NCI-H2081 treated with DMSO at 0.1 percent for 48 hours (cell line): ENCODE results near the gene APLP1.
A peak's percentile ranks its signal among the peaks of the same experiment; 100 is the strongest.
"Not testable (repeated sequence)": the region's sequence is repeated elsewhere in the genome, so short reads cannot be mapped to it uniquely, and the experiment has no call there.

Experiments
- DNase-seq: peaks from one replicate; lab custom pipeline; 2025; lab: John Stamatoyannopoulos, UW

APLP1 gene

DNA sequence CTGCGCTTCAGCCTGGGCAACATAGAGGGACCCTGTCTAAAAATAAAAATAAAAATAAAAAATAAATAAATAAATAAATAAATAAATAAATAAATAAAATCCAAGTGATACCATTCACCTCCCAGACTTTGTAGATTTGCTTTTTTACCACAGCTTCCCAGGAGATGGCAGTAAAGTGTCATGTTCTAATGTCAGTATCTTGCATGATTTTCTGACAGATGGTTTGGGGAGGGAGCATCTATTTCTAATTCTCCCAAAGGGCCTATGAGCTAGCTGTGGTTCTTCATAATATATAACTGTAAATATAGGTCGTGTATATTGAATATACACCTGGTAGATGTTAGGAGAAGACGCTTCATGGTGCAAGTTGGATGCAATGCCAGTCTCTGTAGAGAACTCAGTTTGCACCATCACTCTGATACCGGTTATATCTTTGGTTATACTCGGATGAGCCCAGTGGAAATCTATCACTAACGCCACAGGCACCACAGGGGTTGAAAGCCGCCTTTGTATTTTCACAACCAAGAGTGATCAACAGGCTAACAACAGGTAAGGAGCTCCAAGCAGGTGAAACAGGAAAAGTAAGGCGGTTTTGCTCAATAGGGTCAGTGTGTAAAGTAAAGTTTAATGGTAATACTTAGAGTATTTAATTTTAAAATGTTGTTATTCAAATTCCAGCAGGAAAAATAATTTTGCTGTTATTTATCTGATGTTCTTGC is 13.9 kb downstream of the APLP1 start:
- peak; percentile 16 for DNase-seq

DNA sequence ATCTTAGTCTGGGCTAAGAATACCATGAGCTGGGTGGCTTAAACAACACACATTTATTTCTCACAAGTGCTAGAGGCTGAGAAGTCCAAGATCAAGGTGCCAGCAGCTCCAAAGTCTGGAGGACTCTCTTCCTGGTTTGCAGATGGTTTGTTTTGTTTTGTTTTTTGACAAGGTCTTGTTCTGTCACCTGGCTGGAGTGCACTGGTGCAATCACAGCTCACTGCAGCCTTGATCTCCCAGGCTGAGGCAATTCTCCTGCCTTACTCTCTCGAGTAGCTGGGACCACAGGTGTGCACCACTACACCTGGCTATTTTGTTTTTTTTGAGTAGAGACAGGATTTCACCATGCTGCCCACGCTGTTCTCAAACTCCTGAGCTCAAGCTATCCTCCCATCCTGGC is 15.5 kb downstream of the APLP1 start:
- DNase-seq, result no peak

DNA sequence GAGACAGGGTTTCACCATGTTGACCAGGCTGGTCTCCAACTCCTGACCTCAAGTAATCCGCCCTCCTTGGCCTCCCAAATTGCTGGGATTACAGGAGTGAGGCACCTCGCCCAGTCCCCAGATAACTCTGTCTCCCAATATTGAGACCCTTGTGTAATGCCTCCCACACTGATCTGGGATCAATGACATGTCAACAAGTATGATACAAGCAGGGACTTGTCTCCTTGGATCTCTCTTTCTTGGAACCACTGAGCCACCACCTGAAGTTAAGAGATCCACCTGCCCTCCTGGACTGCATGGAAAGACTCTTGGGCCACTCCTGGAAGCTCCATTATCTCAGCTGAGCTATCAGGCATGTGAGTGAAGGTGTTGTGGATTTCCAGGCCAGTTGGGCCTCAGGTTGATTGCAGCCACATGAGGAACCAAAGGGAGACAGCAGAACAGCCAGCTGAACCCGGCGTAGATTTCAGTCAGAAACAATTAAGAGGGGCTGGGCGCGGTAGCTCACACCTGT is 16.9 kb downstream of the APLP1 start:
- DNase-seq, result no peak

- no peak for DNase-seq
These were observed 17.5 kb downstream of the APLP1 start for GRCh38 chr19:35885904-35886303.

- DNase-seq, result no peak
These were observed 18.8 kb downstream of the APLP1 start for GRCh38 chr19:35887197-35887596.

- DNase-seq, result no peak
These were observed 20.0 kb downstream of the APLP1 start for GRCh38 chr19:35888398-35888797.

DNA sequence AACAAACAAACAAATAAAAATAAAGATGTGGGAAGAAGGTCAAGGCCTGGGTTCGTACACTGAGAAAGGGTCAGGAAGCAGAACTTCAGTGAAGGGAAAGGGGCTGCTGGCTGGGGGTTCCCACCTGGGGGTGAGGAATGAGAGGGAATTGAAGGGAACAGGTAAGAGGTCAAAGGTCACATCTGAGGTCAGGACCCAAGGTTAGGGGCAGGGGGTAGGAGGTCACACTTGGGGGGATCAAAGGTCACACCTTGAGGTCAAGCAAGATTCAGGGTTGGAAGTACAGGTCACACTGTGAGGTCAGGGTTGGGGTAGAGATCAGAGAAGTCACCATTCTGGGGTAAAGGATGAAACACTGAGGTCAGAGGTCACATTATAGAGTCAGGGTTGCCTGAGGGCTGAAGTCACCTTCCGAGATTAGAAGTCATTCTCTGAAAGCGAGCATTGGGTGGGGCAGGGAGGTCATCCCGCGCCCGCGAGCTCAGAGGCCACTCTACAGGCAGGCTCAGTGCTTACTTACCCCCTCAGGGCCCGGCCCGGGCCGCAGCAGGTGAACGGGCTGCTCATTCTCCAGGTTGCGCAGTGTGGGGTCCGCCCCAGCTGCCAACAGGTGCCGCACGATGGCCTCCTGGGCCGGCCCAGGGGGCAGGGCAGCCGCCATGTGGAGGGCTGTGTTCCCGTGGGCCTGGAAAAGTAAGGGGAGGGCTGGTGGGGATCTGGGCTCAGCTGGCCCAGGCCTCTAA is 21.2 kb downstream of the APLP1 start:
- no peak for DNase-seq

GRCh38 chr19:35890113-35890650 is 21.8 kb downstream of the APLP1 start:
- no peak for DNase-seq

DNA sequence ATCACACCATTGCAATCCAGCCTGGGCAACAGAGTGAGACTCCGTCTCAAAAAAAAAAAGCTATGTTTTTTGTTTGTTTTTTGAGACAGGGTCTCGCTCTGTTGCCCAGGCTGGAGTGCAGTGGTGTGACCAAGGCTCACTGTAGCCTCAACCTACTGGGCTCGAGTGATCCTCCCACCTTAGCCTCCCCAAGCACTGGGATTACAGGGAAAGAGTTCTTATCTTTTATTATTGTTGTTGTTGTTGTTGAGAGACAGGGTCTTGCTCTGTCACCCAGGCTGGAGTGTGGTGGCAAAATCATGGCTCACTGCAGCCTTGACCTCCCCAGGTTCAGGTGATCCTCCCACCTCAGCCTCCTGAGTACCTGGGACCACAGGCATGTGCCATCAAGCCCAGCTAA is 23.4 kb downstream of the APLP1 start:
- DNase-seq, result not testable (repeated sequence)

GRCh38 chr19:35894342-35894741 is 26.0 kb downstream of the APLP1 start:
- no peak for DNase-seq

- no peak for DNase-seq
These were observed 27.7 kb downstream of the APLP1 start for GRCh38 chr19:35895911-35896642.

DNA sequence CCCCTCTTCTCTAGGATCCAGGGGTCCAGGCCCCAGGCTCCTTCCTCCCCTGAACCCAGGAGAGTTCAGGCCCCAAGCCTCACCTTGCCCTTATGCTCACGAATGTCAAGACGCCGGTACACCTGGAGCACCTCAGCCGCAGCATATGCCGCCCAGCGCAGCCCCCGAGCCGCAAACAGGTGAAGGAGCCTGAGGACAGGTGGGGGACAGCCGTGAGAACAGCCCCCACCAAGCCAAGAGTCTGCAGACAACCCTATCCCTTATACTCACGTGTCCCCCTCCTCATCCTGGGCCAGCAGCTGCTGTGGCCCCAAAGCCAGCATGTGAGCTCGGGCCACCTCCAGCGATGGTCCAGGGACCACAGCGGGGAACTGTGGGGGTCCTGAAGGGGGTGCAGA is 28.3 kb downstream of the APLP1 start:
- DNase-seq, result no peak

DNA sequence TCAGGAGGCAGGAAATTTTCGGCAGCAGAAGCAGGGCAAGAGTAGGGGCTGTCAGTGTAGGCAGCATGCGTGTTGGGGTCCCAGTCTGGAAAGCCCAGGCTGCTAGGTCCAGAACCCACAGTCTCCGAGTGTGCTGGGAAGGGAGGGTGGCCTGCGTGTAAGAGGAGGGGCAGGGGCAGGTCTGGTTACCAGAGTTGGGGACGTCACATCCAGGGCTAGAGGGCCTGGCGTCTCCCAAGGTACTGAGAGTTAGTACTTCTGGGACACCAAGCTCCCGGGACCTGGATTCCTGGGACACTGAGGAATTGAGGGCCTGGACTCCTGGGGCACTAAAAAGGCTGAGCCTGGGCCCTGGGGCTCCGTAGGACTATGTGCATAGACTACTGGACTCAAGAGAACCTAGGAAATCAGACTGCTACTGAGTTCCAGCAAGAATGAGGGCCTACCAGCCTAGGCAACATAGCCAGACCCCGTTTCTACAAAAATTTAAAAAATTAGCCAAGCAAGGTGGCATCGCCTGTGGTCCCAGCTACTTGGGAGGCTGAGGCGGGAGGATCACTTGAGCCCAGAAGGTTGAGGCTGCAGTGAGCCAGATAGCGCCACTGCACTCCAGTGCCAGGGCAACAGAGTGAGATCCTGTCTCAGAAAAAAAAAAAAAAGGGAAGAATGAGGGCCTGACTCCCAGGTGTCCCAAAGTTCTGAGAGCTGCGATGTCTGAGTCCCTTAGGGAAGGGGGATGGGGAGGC is 29.5 kb downstream of the APLP1 start:
- DNase-seq, result no peak

DNA sequence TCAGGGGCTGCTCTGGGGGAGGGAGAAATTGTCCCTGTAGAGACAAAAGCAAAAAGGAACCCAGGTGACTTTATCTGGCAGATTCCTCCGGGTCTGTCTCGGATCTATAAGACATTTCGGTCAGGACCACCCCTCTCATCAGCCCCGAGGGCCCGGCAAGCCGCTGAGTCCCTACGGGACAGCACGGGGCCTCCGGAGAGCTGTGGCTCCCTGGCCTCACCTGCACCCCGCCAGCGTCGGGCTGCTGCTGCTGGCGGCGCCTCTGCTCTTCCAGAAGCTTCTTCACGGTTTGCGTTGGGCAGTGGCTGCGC is 30.1 kb downstream of the APLP1 start:
- no peak for DNase-seq

DNA sequence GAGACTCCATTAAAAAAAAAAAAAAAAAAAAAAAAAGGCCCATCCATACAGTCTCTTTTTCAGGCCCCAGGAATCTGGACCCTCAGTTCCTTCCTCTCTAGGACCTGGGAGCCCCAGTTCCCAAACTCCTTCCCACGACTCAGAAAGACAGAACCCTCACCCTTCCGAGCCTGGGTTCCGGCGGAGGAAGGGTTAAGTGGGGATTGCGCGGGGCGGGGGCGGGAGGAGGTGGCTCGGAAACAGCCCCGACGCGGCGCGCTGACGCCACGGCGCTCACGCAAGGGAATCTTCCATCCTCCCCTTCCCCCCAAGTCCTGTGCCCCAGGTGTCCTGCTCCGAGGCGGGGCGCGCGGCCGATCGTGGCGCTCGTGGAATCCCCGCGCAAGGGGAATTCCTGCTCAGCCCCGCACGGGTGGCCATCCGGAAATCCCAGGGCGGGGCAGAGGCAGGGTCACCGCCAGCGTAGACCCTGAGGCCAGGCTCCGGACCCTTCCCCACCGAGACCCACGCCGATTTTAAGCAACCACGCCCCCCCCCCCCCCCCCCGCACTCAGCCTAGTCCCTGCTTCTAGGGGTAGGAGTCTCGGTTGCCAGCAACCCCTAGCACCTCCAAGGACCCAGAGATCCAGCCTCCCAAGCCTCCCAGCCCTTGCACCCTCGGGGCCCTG is 31.3 kb downstream of the APLP1 start:
- peak; percentile 1 for DNase-seq

- DNase-seq, result no peak
These were observed 32.8 kb downstream of the APLP1 start for GRCh38 chr19:35901055-35901644.

GRCh38 chr19:35901854-35902661 is 33.7 kb downstream of the APLP1 start, which contains the start of gene HCST:
TSS of gene HCST (plus strand) at chr19:35902529. CDS start at chr19:35902594, 65 bp downstream.
- DNase-seq, result no peak

GRCh38 chr19:35902870-35903475 is 34.6 kb downstream of the APLP1 start:
- DNase-seq, result no peak

- DNase-seq, result no peak
These were observed 35.3 kb downstream of the APLP1 start for GRCh38 chr19:35903550-35904179.
